HG03175 (cell line): Measurements from ENCODE around the gene FAM110A.
"Not testable (repeated sequence)": the region's sequence is repeated elsewhere in the genome, so short reads cannot be mapped to it uniquely, and the experiment has no call there.

ENCODE experiments used
- ATAC-seq: cut with Tn5 transposase; IDR thresholded peaks from one replicate; pipeline ENCODE4 v1.9.1; 2021; ENCODE audit warnings: mild to moderate bottlenecking, moderate library complexity; ENCODE audit not compliant: unreplicated experiment

FAM110A gene

GRCh38 chr20:833450-834150 lies at the start of gene FAM110A:
TSS of gene FAM110A (plus strand) at chr20:833715. CDS start at chr20:844805, 11,090 bp downstream.
- peak; percentile 97 for ATAC-seq

DNA sequence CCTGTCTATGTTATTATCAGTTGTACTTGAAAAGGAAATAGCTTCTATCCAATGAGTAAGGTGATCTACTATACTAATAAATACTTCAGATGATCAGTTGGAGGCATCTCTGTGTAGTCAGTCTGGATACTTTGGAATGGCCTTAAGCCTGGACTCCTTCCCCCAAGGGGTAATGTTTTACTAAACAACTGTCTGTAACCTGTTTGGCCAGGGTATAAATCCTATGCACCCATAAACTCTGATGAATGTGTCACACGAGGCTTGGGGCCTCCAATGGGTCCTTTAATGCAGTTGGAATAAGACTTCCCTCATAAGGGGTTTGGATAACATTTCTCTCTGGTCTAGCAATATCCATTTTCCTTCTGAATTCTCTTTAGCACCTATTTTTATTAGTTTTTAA lies 45.7 kb upstream of the FAM110A start:
- no peak for ATAC-seq

DNA sequence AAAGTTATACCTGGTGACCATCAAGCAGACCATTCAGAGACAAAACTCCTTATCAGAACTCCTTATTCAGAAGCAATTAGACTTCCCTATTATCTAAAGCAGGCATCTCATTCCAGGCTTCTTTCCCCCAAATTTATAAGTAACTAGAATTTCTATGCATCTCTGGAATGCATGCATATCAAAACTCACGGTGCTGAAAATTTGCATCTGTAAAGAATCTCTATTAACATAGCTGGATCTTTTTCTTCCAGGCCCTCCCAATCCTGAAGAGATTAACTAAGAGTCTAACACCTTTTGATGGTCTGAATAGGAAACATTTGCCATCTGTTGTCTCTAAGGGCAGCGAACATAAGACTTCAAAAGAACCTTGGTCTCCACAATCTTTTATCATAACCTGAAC lies 42.5 kb upstream of the FAM110A start:
- ATAC-seq, result no peak

GRCh38 chr20:792248-792647 lies 41.3 kb upstream of the FAM110A start:
- ATAC-seq, result no peak

GRCh38 chr20:796921-797320 lies 36.6 kb upstream of the FAM110A start:
- ATAC-seq, result no peak

- ATAC-seq, result not testable (repeated sequence)
These were observed 34.8 kb upstream of the FAM110A start for GRCh38 chr20:798746-799145.

GRCh38 chr20:800026-800425 lies 33.5 kb upstream of the FAM110A start:
- ATAC-seq, result not testable (repeated sequence)

- no peak for ATAC-seq
These were observed 31.8 kb upstream of the FAM110A start for GRCh38 chr20:801678-802077.

GRCh38 chr20:805713-806112 lies 27.8 kb upstream of the FAM110A start:
- no peak for ATAC-seq

DNA sequence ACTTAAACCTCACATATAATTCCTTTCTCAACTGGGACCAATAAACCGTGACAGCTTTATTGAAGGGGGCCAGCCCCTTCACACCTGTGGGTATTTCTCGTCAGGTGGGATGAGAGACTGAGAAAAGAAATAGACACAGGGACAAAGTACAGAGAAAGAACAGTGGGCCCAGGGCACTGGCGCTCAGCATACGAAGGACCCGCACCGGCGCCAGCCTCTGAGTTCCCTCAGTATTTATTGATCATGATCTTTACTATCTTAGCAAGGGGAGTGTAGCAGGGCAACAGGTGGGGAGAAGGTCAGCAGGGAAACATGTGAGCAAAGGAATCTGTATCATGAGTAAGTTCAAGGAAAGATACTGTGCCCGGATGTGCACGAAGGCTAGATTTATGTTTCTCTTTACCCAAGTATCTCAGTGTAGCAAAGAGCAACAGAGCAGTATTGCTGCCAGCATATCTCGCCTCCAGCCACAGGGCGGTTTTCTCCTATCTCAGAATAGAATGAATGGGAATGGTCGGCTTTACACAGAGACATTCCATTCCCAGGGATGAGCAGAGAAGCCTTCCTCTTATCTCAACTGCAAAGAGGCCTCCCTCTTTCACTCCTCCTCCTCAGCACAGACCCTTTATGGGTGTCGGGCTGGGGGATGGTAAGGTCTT lies 21.6 kb upstream of the FAM110A start:
- ATAC-seq, result not testable (repeated sequence)

DNA sequence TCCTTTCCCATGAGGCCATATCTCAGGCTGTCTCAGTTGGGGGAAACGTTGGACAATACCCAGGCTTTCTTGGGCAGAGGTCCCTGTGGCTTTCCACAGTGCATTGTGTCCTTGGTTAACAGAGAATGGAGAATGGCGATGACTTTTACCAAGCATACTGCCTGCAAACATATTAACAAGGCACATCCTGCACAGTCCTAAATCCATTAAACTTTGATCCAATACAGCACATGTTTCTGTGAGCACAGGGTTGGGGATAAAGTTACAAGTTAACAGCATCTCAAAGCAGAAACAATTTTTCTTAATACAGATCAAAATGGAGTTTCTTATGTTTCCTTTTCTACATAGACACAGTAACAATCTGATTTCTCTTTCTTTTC lies 21.1 kb upstream of the FAM110A start:
- not testable (repeated sequence) for ATAC-seq

GRCh38 chr20:813390-813789 lies 20.1 kb upstream of the FAM110A start:
- ATAC-seq, result no peak

- no peak for ATAC-seq
These were observed 18.3 kb upstream of the FAM110A start for GRCh38 chr20:815226-815625.

- ATAC-seq, result no peak
These were observed 17.5 kb upstream of the FAM110A start for GRCh38 chr20:815914-816606.

- no peak for ATAC-seq
These were observed 15.4 kb upstream of the FAM110A start for GRCh38 chr20:818001-818664.

GRCh38 chr20:819680-820322 lies 13.7 kb upstream of the FAM110A start:
- no peak for ATAC-seq

- no peak for ATAC-seq
These were observed 13.1 kb upstream of the FAM110A start for GRCh38 chr20:820323-820953.

DNA sequence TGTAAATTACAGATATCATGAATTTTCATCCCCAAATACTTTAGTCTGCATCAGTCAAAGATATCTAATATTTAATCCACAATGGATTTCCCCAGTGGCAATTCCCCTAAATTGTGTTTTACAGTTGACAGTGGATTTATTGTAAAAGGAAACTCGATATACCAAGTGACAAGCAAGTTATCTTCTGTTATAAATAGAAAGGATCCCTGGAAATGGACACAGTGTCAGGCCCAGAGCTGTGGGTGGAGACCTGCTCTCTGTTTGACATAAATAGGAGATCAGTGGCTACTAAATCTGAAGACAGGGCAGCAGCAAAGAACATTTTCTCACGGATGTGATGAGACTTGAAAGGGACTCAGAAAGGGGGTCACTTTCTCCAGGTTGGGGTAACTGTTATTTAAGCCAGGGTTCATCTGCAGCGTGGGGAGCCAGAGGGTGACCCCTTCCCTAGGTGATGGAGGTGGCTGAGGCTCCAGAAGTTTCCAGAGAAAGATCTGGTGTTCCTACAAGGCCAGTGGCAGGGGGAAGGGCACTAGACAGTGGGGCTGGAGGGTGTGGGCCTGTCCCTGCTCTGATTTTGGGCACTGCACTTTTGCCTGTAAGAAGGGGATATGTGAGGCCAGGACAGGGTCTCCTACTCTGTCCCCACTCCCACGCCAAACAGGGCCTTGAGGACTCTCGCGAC lies 12.3 kb upstream of the FAM110A start:
- no peak for ATAC-seq

DNA sequence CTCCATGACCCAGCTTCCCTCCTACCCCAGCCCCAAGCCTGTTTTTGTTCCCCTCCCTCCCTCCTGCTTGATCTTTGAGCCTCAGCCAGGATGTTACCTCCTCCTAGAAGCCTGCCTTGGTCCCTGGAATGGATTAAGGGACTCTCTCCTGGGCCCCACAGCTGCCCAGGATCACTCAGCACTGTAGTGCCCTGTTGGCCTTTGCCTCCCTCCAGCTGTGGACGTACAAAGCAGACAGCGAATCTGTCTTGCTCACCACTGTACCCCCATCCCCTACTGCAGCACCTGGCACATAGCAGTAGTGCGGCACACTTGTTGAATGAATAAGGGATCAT lies 11.8 kb upstream of the FAM110A start:
- ATAC-seq, result no peak
